Measurements from ENCODE around the gene EHMT1. TPM values are rescaled to one million over a fixed set of nuclear protein-coding genes. Genes with fewer than 3 reads are reported as not detected.
"Not testable (repeated sequence)": the region's sequence is repeated elsewhere in the genome, so short reads cannot be mapped to it uniquely, and the experiment has no call there.

The EHMT1 gene
- total and polyA plus RNA-seq, 2 donors (not counting 1 experiment from before 2014, with no cell fraction given): 101 to 394 TPM

DNA sequence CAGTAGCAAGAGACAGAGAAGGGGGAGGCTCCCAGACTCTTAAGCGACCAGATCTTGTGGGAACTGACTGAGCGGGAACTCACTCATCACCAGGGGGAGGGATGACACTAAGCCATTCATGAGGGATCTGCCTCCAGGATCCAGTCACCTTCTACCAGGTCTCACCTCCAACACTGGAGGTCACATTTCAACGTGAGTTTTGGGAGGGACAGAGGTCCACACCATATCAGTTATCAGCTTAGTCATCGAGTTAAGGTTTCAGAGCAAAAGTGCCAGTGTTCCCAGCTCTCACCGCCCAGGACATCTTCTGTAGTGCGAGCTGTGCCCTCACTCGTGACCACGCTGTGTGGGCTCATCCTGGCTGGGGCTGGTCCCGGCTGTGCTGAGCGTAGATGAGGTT, 160.1 kb downstream of the EHMT1 start:
- Histone ChIP-seq H3K27me3 (replicated peaks in 1 of 4; ENCODE audit: control extremely low read depth in 1 of 4, control insufficient read depth in 3 of 4, insufficient read depth in 4 of 4, low read length in 3 of 4) (no peaks in the 10 kb centered on the region), H4K20me1 (ENCODE audit: control insufficient read depth, insufficient read depth, low read length, poor library complexity, severe bottlenecking) (peaks cover 27% of the 10 kb centered on the region), H3K4me2 (replicated peaks; ENCODE audit: low read depth, low read length, poor library complexity, severe bottlenecking) (no peak overlapping the region), H3K36me3 (replicated peaks in 1 of 2; ENCODE audit: control extremely low read depth in 1 of 2, control insufficient read depth in 1 of 2, extremely low read depth in 1 of 2, insufficient read depth in 2 of 2, low read length in 1 of 2) (peaks cover 0 to 77% of the 10 kb centered on the region in 2 experiments), H3K4me1 (ENCODE audit: control insufficient read depth in 2 of 2, insufficient read depth in 2 of 2, low read length in 2 of 2) (no peaks in the 10 kb centered on the region), H3K27ac (ENCODE audit: low read length in 2 of 2) (no peak overlapping the region), H3K9me3 (ENCODE audit: control extremely low read depth in 1 of 3, control insufficient read depth in 2 of 3, insufficient read depth in 1 of 3, low read length in 2 of 3) (no peaks in the 10 kb centered on the region), H2AFZ (ENCODE audit: insufficient read depth, low read depth, low read length, poor library complexity, severe bottlenecking) (no peak overlapping the region), H3K4me3 (ENCODE audit: control extremely low read depth in 1 of 5, extremely low read depth in 1 of 5, insufficient read depth in 1 of 5, low read depth in 2 of 5, low read length in 4 of 5) (no peak overlapping the region), H3K9ac (ENCODE audit: low read length) (no peak overlapping the region), H3K79me2 (ENCODE audit: control insufficient read depth, insufficient read depth, low read length) (peaks cover 64% of the 10 kb centered on the region)
- ChIA-PET POLR2A (no interaction called here), CTCF (interaction anchor here (1.2 kb wide), 1 partner anchor 106 kb away, joined by 5 read pairs; no protein-coding TSS in a partner anchor)
- DNase-seq: no peak
- 99% methylated on average over 10 of the region's 10 CpGs for WGBS (ENCODE audit: insufficient coverage)
- TF ChIP-seq, protein P1, sequence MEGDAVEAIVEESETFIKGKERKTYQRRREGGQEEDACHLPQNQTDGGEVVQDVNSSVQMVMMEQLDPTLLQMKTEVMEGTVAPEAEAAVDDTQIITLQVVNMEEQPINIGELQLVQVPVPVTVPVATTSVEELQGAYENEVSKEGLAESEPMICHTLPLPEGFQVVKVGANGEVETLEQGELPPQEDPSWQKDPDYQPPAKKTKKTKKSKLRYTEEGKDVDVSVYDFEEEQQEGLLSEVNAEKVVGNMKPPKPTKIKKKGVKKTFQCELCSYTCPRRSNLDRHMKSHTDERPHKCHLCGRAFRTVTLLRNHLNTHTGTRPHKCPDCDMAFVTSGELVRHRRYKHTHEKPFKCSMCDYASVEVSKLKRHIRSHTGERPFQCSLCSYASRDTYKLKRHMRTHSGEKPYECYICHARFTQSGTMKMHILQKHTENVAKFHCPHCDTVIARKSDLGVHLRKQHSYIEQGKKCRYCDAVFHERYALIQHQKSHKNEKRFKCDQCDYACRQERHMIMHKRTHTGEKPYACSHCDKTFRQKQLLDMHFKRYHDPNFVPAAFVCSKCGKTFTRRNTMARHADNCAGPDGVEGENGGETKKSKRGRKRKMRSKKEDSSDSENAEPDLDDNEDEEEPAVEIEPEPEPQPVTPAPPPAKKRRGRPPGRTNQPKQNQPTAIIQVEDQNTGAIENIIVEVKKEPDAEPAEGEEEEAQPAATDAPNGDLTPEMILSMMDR (IDR thresholded peaks at IDR 0.05): no peak
- no peak for TF ChIP-seq EZH2 (IDR thresholded peaks at IDR 0.05; ENCODE audit: borderline replicate concordance, insufficient read depth, low read depth, low read length, poor library complexity, severe bottlenecking)
- H3K4me1 Mint-ChIP-seq: no peaks in the 10 kb centered on the region
- intact Hi-C loops (cut with micrococcal nuclease): no loop called here
- no peak overlapping the region for H3K27ac Mint-ChIP-seq
- H3K9me3 Mint-ChIP-seq (ENCODE audit: insufficient read depth): no peaks in the 10 kb centered on the region
- no peak overlapping the region for H3K4me3 Mint-ChIP-seq
- no peak for ATAC-seq (ENCODE audit: low read depth)
- no peaks in the 10 kb centered on the region for H3K27me3 Mint-ChIP-seq

DNA sequence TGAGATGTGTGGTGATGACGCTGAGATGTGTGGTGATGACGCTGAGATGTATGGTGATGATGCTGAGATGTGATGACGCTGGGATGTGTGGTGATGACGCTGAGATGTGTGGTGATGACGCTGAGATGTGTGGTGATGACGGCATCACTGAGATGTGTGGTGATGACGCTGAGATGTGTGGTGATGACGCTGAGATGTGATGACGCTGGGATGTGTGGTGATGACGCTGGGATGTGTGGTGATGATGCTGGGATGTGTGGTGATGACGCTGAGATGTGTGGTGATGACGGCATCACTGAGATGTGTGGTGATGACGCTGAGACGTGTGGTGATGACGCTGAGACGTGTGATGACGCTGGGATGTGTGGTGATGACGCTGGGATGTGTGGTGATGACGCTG, 161.2 kb downstream of the EHMT1 start:
- H3K27me3 ChIP-seq (replicated peaks in 1 of 4; ENCODE audit: control extremely low read depth in 1 of 4, control insufficient read depth in 3 of 4, insufficient read depth in 4 of 4, low read length in 3 of 4); H3K9ac ChIP-seq (ENCODE audit: low read length); H3K27ac Mint-ChIP-seq; H3K27me3 Mint-ChIP-seq; H3K4me1 ChIP-seq (ENCODE audit: control insufficient read depth in 2 of 2, insufficient read depth in 2 of 2, low read length in 2 of 2); DNase-seq; H3K9me3 ChIP-seq (ENCODE audit: control extremely low read depth in 1 of 3, control insufficient read depth in 2 of 3, insufficient read depth in 1 of 3, low read length in 2 of 3); POLR2A ChIA-PET; intact Hi-C loops (cut with micrococcal nuclease); H3K4me1 Mint-ChIP-seq; H3K4me2 ChIP-seq (replicated peaks; ENCODE audit: low read depth, low read length, poor library complexity, severe bottlenecking); H3K4me3 Mint-ChIP-seq; H2AFZ ChIP-seq (ENCODE audit: insufficient read depth, low read depth, low read length, poor library complexity, severe bottlenecking); H3K9me3 Mint-ChIP-seq (ENCODE audit: insufficient read depth); ATAC-seq (ENCODE audit: low read depth); H3K27ac ChIP-seq (ENCODE audit: low read length in 2 of 2); H3K4me3 ChIP-seq (ENCODE audit: control extremely low read depth in 1 of 5, extremely low read depth in 1 of 5, insufficient read depth in 1 of 5, low read depth in 2 of 5, low read length in 4 of 5): not testable (repeated sequence)
- 100% methylated on average over 16 of the region's 19 CpGs for WGBS (ENCODE audit: insufficient coverage)
- Histone ChIP-seq H4K20me1 (ENCODE audit: control insufficient read depth, insufficient read depth, low read length, poor library complexity, severe bottlenecking) (peaks cover 26% of the 10 kb centered on the region), H3K79me2 (ENCODE audit: control insufficient read depth, insufficient read depth, low read length) (peaks cover 66% of the 10 kb centered on the region), H3K36me3 (replicated peaks in 1 of 2; ENCODE audit: control extremely low read depth in 1 of 2, control insufficient read depth in 1 of 2, extremely low read depth in 1 of 2, insufficient read depth in 2 of 2, low read length in 1 of 2) (peaks cover 0 to 81% of the 10 kb centered on the region in 2 experiments)
- CTCF ChIA-PET: interaction anchor here (1.2 kb wide), 1 partner anchor 107 kb away, joined by 5 read pairs; no protein-coding TSS in a partner anchor
